ENCODE measurements around the gene PKHD1. TPM values are rescaled to one million over a fixed set of nuclear protein-coding genes. Genes with fewer than 3 reads are reported as not detected.

The PKHD1 gene
- total and polyA plus RNA-seq, 2 of the 13 experiments (the other 11 are each of a cell fraction or from before 2014, with no cell fraction given) = 0.01 to 0.13 TPM

- Histone ChIP-seq H3K36me3 (replicated peaks in 1 of 2; ENCODE audit: control insufficient read depth in 1 of 2, insufficient read depth in 2 of 2, low read length in 2 of 2) (no peaks in the 10 kb centered on the region), H3K4me2 (ENCODE audit: low read depth, low read length) (no peak overlapping the region), H3K27me3 (ENCODE audit: control insufficient read depth in 1 of 2, insufficient read depth in 2 of 2, low read length in 2 of 2) (0 out of 5 replicates have a peak, but pooled peaks cover 0 to 1% of the 10 kb centered on the region in 2 experiments), H3K79me2 (ENCODE audit: insufficient read depth, low read length) (no peaks in the 10 kb centered on the region), H3K27ac (ENCODE audit: extremely low read length, insufficient read depth, low read length) (no peak overlapping the region), H3K9me3 (ENCODE audit: low read length) (peaks cover 8% of the 10 kb centered on the region; the same call in 1 of the 2 replicates), H3K4me1 (ENCODE audit: insufficient read depth, low read length) (no peaks in the 10 kb centered on the region), H2AFZ (ENCODE audit: low read length) (no peak overlapping the region), H3K9ac (ENCODE audit: insufficient read depth, low read depth, low read length) (no peak overlapping the region), H3K4me3 (replicated peaks in 1 of 3; ENCODE audit: insufficient read depth in 1 of 3, low read depth in 2 of 3, low read length in 3 of 3) (no peak overlapping the region), H4K20me1 (ENCODE audit: insufficient read depth, low read length) (no peaks in the 10 kb centered on the region)
- no peak for FAIRE-seq
- no peak for TF ChIP-seq ZNF432 (CRISPR knock-in tag; IDR thresholded peaks at IDR 0.05; ENCODE audit: borderline replicate concordance)
- no peak for TF ChIP-seq KAT7 (CRISPR knock-in tag; IDR thresholded peaks at IDR 0.05; ENCODE audit: borderline replicate concordance)
- TF ChIP-seq ZNF496 (CRISPR knock-in tag; IDR thresholded peaks at IDR 0.05; ENCODE audit: insufficient replicate concordance) = no peak
- intact Hi-C loops (cut with micrococcal nuclease; ENCODE audit: unreplicated experiment) = no loop called here
- ChIA-PET CTCF (ENCODE audit: low intra/inter-chr PET ratio, low total read pairs) (no interaction called here), POLR2A (no interaction called here)
- no peak for ATAC-seq
- DNase-seq (ENCODE audit: low spot score) = no peak
- in situ Hi-C loops (cut with HindIII; ENCODE audit: extremely low pct_ligation_motif_present, low pct_unique_long_range_greater_than_20kb) = no loop called here
- no TSS peak for BruUV-seq (replicated peaks)
Measured at GRCh38 chr6:51800603-51801002, 286.8 kb downstream of the PKHD1 start.

- ATAC-seq (no peak), DNase-seq (ENCODE audit: low spot score) (no peak), FAIRE-seq (no peak)
- H3K36me3 ChIP-seq (replicated peaks in 1 of 2; ENCODE audit: control insufficient read depth in 1 of 2, insufficient read depth in 2 of 2, low read length in 2 of 2) = no peaks in the 10 kb centered on the region
- no peaks in the 10 kb centered on the region for H3K27me3 ChIP-seq (ENCODE audit: control insufficient read depth in 1 of 2, insufficient read depth in 2 of 2, low read length in 2 of 2)
- CTCF ChIA-PET (ENCODE audit: low intra/inter-chr PET ratio, low total read pairs) = no interaction called here
- no peak overlapping the region for H3K4me2 ChIP-seq (ENCODE audit: low read depth, low read length)
- 2% methylated on average over 3 of the region's 3 CpGs for WGBS (ENCODE audit: low lambda C conversion rate)
- H3K9me3 ChIP-seq (ENCODE audit: low read length) = peaks cover 8% of the 10 kb centered on the region; the same call in 1 of the 2 replicates
- no peaks in the 10 kb centered on the region for H3K79me2 ChIP-seq (ENCODE audit: insufficient read depth, low read length)
- H3K27ac ChIP-seq (ENCODE audit: extremely low read length, insufficient read depth, low read length) = no peak overlapping the region
- POLR2A ChIA-PET = no interaction called here
- in situ Hi-C loops (cut with HindIII; ENCODE audit: extremely low pct_ligation_motif_present, low pct_unique_long_range_greater_than_20kb) = no loop called here
- H3K9ac ChIP-seq (ENCODE audit: insufficient read depth, low read depth, low read length) = no peak overlapping the region
- H3K4me1 ChIP-seq (ENCODE audit: insufficient read depth, low read length) = no peaks in the 10 kb centered on the region
- no TSS peak for BruUV-seq (replicated peaks)
- no peak for TF ChIP-seq JUNB (CRISPR knock-in tag; IDR thresholded peaks at IDR 0.05; ENCODE audit: borderline replicate concordance)
- no peak for TF ChIP-seq POLR2AphosphoS2 (IDR thresholded peaks at IDR 0.05; ENCODE audit: low read depth, low read length)
- TF ChIP-seq ETV5 (CRISPR knock-in tag; IDR thresholded peaks at IDR 0.05; ENCODE audit: borderline replicate concordance) = no peak
- TF ChIP-seq MNT (IDR thresholded peaks at IDR 0.05) = peak; percentile 94
- no peak for TF ChIP-seq PITX1 (CRISPR knock-in tag; IDR thresholded peaks at IDR 0.05)
- TF ChIP-seq ZNF550 (CRISPR knock-in tag; IDR thresholded peaks at IDR 0.05; ENCODE audit: borderline replicate concordance) = no peak
- no peak for TF ChIP-seq ZFP36L1 (CRISPR knock-in tag; IDR thresholded peaks at IDR 0.05)
- no peaks in the 10 kb centered on the region for H4K20me1 ChIP-seq (ENCODE audit: insufficient read depth, low read length)
- no peak overlapping the region for H3K4me3 ChIP-seq (replicated peaks in 1 of 3; ENCODE audit: insufficient read depth in 1 of 3, low read depth in 2 of 3, low read length in 3 of 3)
- no peak overlapping the region for H2AFZ ChIP-seq (ENCODE audit: low read length)
- intact Hi-C loops (cut with micrococcal nuclease; ENCODE audit: unreplicated experiment) = no loop called here
Measured at GRCh38 chr6:51793393-51793792, 294.0 kb downstream of the PKHD1 start.

Measured in HepG2 (cell line).